ENCODE results near the gene SPAG7. TPM values are rescaled to one million over a fixed set of nuclear protein-coding genes. Genes with fewer than 3 reads are reported as not detected.

The SPAG7 gene
- polyA plus RNA-seq, 1 of the 3 experiments (the other 2 are of a cell fraction), result 133 TPM

- Histone ChIP-seq H3K79me2 (ENCODE audit: insufficient read depth) (peaks cover 3% of the 10 kb centered on the region; the same call in 1 of the 2 replicates), H3K4me2 (peak within 1 kb of the TSS; percentile 92), H3K9me2 (no peaks in the 10 kb centered on the region), H3K27ac (ENCODE audit: low read depth in 2 of 2, low read length in 1 of 2) (peak within 1 kb of the TSS; percentile 41 to 74; a peak in 2 of 4 replicates), H3K4me3 (ENCODE audit: low read depth in 2 of 2, low read length in 1 of 2) (peak within 1 kb of the TSS; percentile 83 to 96), H4K20me1 (ENCODE audit: insufficient read depth) (no peaks in the 10 kb centered on the region), H3K4me1 (ENCODE audit: control insufficient read depth in 1 of 2, insufficient read depth in 2 of 2, low read depth in 1 of 2, low read length in 1 of 2) (peaks cover 7 to 18% of the 10 kb centered on the region in 2 experiments; a peak in 2 of 4 replicates), H3K9me3 (no peaks in the 10 kb centered on the region), H3K27me3 (ENCODE audit: insufficient read depth) (no peaks in the 10 kb centered on the region), H3K9ac (peak within 1 kb of the TSS; percentile 75), H3F3A (replicated peaks; ENCODE audit: insufficient read depth) (peaks cover 9% of the 10 kb centered on the region), H2AFZ (ENCODE audit: low read depth) (peak within 1 kb of the TSS; percentile 90), H3K36me3 (replicated peaks in 1 of 2; ENCODE audit: control insufficient read depth in 1 of 2, insufficient read depth in 2 of 2, low read length in 1 of 2) (peaks cover 0 to 8% of the 10 kb centered on the region in 2 experiments)
- 16% methylated on average over 15 of the region's 78 CpGs for WGBS (ENCODE audit: low lambda C conversion rate)
- POLR2A ChIA-PET, result interaction anchor here (0.9 to 1.4 kb wide), 3 partner anchors 9 to 39 kb away, joined by 3 to 5 read pairs (median 4); partner anchors contain the start of gene SPAG7
- CTCF ChIA-PET, result interaction anchor here (0.7 to 5.7 kb wide), 29 partner anchors 8 to 197 kb away, joined by 3 to 54 read pairs (median 5); partner anchors contain the start of genes CHRNE, ENO3, GP1BA and INCA1
- no peak for TF ChIP-seq JUND (IDR thresholded peaks at IDR 0.05)
- TF ChIP-seq CHD2 (IDR thresholded peaks at IDR 0.05; ENCODE audit: low read length, partially characterized antibody), result no peak
- 0 out of 2 replicates have a peak, but pooled peaks have one; percentile 79 for TF ChIP-seq SIN3A (IDR thresholded peaks at IDR 0.05; ENCODE audit: borderline replicate concordance, low read depth, low read length)
- TF ChIP-seq GATA2 (CRISPR knock-in tag; IDR thresholded peaks at IDR 0.05), result no peak
- TF ChIP-seq POLR2AphosphoS5 (IDR thresholded peaks at IDR 0.05; ENCODE audit: low read depth, low read length), result peak; percentile 71; the same call in 1 of the 2 replicates
- TF ChIP-seq TAF1 (IDR thresholded peaks at IDR 0.05; ENCODE audit: borderline replicate concordance, low read depth, low read length), result no peak; the same call in 1 of the 2 replicates
- TF ChIP-seq YY1 (IDR thresholded peaks at IDR 0.05; ENCODE audit: low read depth), result peak; percentile 82
- TF ChIP-seq RFX5 (IDR thresholded peaks at IDR 0.05; ENCODE audit: low read length), result no peak
- peak; percentile 30 for TF ChIP-seq RAD21 (IDR thresholded peaks at IDR 0.05; ENCODE audit: low read length)
- TF ChIP-seq RCOR1 (IDR thresholded peaks at IDR 0.05; ENCODE audit: low read length), result no peak
- no peak for TF ChIP-seq MEF2A (IDR thresholded peaks at IDR 0.05; ENCODE audit: borderline replicate concordance, low read depth)
- peak; percentile 93; the same call in 1 of the 2 replicates for TF ChIP-seq MAX (IDR thresholded peaks at IDR 0.05; ENCODE audit: low read depth)
- TF ChIP-seq SMC3 (IDR thresholded peaks at IDR 0.05; ENCODE audit: low read depth, low read length), result peak; percentile 29; the same call in 1 of the 2 replicates
- no peak; the same call in 1 of the 2 replicates for TF ChIP-seq RXRA (IDR thresholded peaks at IDR 0.05; ENCODE audit: borderline replicate concordance, low read depth)
- peak; percentile 31; the same call in 1 of the 2 replicates for TF ChIP-seq FOXM1 (IDR thresholded peaks at IDR 0.05; ENCODE audit: low read depth)
- no peak for TF ChIP-seq FOSL2 (IDR thresholded peaks at IDR 0.05; ENCODE audit: borderline replicate concordance, low read depth)
- no peak for TF ChIP-seq IRF3 (IDR thresholded peaks at IDR 0.05; ENCODE audit: low read depth, low read length)
- peak; percentile 80 for TF ChIP-seq CTCF (IDR thresholded peaks at IDR 0.05)
- no peak for TF ChIP-seq EP300 (IDR thresholded peaks at IDR 0.05; ENCODE audit: borderline replicate concordance in 1 of 2, low read depth in 1 of 2, low read length in 1 of 2)
- TF ChIP-seq MXI1 (IDR thresholded peaks at IDR 0.05; ENCODE audit: low read depth, low read length), result peak; percentile 95
- no peak for TF ChIP-seq EZH2phosphoT487 (IDR thresholded peaks at IDR 0.05; ENCODE audit: borderline replicate concordance, low read depth)
- TF ChIP-seq ELF1 (IDR thresholded peaks at IDR 0.05), result no peak; the same call in 1 of the 2 replicates
- peak; percentile 43; the same call in 1 of the 2 replicates for TF ChIP-seq NRF1 (IDR thresholded peaks at IDR 0.05; ENCODE audit: low read depth, low read length)
- TF ChIP-seq TCF12 (IDR thresholded peaks at IDR 0.05), result no peak
- TF ChIP-seq USF1 (IDR thresholded peaks at IDR 0.05; ENCODE audit: borderline replicate concordance, low read depth), result 0 out of 2 replicates have a peak, but pooled peaks have one; percentile 21
- DNase-seq, result peak; percentile 94
Measured at GRCh38 chr17:4986951-4987766, 19.5 kb upstream of the SPAG7 start, which contains the start of gene CAMTA2. TSS of gene CAMTA2 (minus strand) at chr17:4987675. CDS start at chr17:4986222, 1,453 bp downstream.

Measured in SK-N-SH (cell line).